Caki2 (cell line): Measurements from ENCODE around the gene PDE8A. TPM values are rescaled to one million over a fixed set of nuclear protein-coding genes. Genes with fewer than 3 reads are reported as not detected.
"Not testable (repeated sequence)": the region's sequence is repeated elsewhere in the genome, so short reads cannot be mapped to it uniquely, and the experiment has no call there.

Experiments
- DNase-seq: peaks from one replicate; pipeline ENCODE4 v3.0.0-alpha.2; 2015; ENCODE audit warnings: low read depth
- in situ Hi-C: cut with HindIII; loops from 2 replicates; pipeline ENCODE4 v1.10.0; 2016; ENCODE audit warnings: low sequenced_read_pairs, low pct_unique_long_range_greater_than_20kb, mixed read lengths
- total RNA-seq: library from RNA; depleted of rRNA; stranded (reverse); fragments of >200 nt; shearing (Covaris generic); gene quantifications from 2 replicates; pipeline ENCODE4 v1.2.3, GENCODE V29; 2014; ENCODE audit warnings: low replicate concordance

The PDE8A gene
- total RNA-seq, 1 experiment from 2014 or later = 10.9 TPM

GRCh38 chr15:85006201-85006600, 24.5 kb downstream of the PDE8A start:
- DNase-seq = no peak
- in situ Hi-C loops = no loop called here

GRCh38 chr15:85006655-85007054, 25.0 kb downstream of the PDE8A start:
- DNase-seq = no peak
- in situ Hi-C loops = no loop called here

- in situ Hi-C loops = no loop called here
- DNase-seq = no peak
Measured at GRCh38 chr15:85007137-85007536, 25.5 kb downstream of the PDE8A start.

GRCh38 chr15:85007741-85008397, 26.2 kb downstream of the PDE8A start:
- DNase-seq = no peak
- in situ Hi-C loops = no loop called here

- in situ Hi-C loops = no loop called here
- no peak for DNase-seq
Measured at GRCh38 chr15:85008474-85009260, 27.0 kb downstream of the PDE8A start.

- no peak for DNase-seq
- in situ Hi-C loops = no loop called here
Measured at GRCh38 chr15:85009435-85009834, 27.8 kb downstream of the PDE8A start.

GRCh38 chr15:85010071-85010385, 28.4 kb downstream of the PDE8A start:
- in situ Hi-C loops = no loop called here
- DNase-seq = no peak

GRCh38 chr15:85010386-85011159, 28.9 kb downstream of the PDE8A start:
- DNase-seq = no peak
- in situ Hi-C loops = no loop called here

GRCh38 chr15:85011160-85011571, 29.5 kb downstream of the PDE8A start:
- no peak for DNase-seq
- in situ Hi-C loops = no loop called here

- DNase-seq, in situ Hi-C loops: not testable (repeated sequence)
Measured at GRCh38 chr15:85011724-85012123, 30.1 kb downstream of the PDE8A start.

- in situ Hi-C loops = no loop called here
- DNase-seq = no peak
Measured at GRCh38 chr15:85013785-85014184, 32.1 kb downstream of the PDE8A start.

- no peak for DNase-seq
- in situ Hi-C loops = no loop called here
Measured at GRCh38 chr15:85014932-85015331, 33.3 kb downstream of the PDE8A start.

- in situ Hi-C loops = no loop called here
- no peak for DNase-seq
Measured at GRCh38 chr15:85016275-85016674, 34.6 kb downstream of the PDE8A start.

- in situ Hi-C loops = no loop called here
- no peak for DNase-seq
Measured at GRCh38 chr15:85019815-85020590, 38.3 kb downstream of the PDE8A start.

- in situ Hi-C loops = no loop called here
- DNase-seq = no peak
Measured at GRCh38 chr15:85021409-85021808, 39.8 kb downstream of the PDE8A start.

- no peak for DNase-seq
- in situ Hi-C loops = no loop called here
Measured at GRCh38 chr15:85022860-85023403, 41.3 kb downstream of the PDE8A start.

- DNase-seq = no peak
- in situ Hi-C loops = no loop called here
Measured at GRCh38 chr15:85024003-85024402, 42.3 kb downstream of the PDE8A start.
